ENCODE measurements around the gene SYTL2. TPM values are rescaled to one million over a fixed set of nuclear protein-coding genes. Genes with fewer than 3 reads are reported as not detected.

SYTL2 gene
- total RNA-seq, 1 donor from 2014 or later = 4.7 TPM

- no peak overlapping the region for H3K4me3 Mint-ChIP-seq (ENCODE audit: low read depth)
- DNase-seq (ENCODE audit: low spot score, unreplicated experiment) = no peak
- TF ChIP-seq CTCF (IDR thresholded peaks at IDR 0.05; ENCODE audit: unreplicated experiment) = no peak
- peaks cover 9% of the 10 kb centered on the region for H3K4me1 Mint-ChIP-seq (ENCODE audit: low read depth)
- H3K36me3 Mint-ChIP-seq (ENCODE audit: insufficient read depth) = no peaks in the 10 kb centered on the region
- H3K9me3 Mint-ChIP-seq (ENCODE audit: low read depth) = no peaks in the 10 kb centered on the region
- H3K27ac Mint-ChIP-seq = no peak overlapping the region
- H3K27me3 Mint-ChIP-seq = peaks cover 22% of the 10 kb centered on the region
Observed at GRCh38 chr11:85742348-85742747, 68.6 kb downstream of the SYTL2 start.

- Mint-ChIP-seq H3K36me3 (ENCODE audit: insufficient read depth) (no peaks in the 10 kb centered on the region), H3K9me3 (ENCODE audit: low read depth) (no peaks in the 10 kb centered on the region), H3K27me3 (peaks cover 16% of the 10 kb centered on the region), H3K27ac (no peak overlapping the region), H3K4me1 (ENCODE audit: low read depth) (peaks cover 8% of the 10 kb centered on the region), H3K4me3 (ENCODE audit: low read depth) (no peak overlapping the region)
- no peak for DNase-seq (ENCODE audit: low spot score, unreplicated experiment)
- no peak for TF ChIP-seq CTCF (IDR thresholded peaks at IDR 0.05; ENCODE audit: unreplicated experiment)
Observed at GRCh38 chr11:85740481-85741400, 70.2 kb downstream of the SYTL2 start.

GRCh38 chr11:85737738-85738137 is 73.2 kb downstream of the SYTL2 start:
- peaks cover under 1% of the 10 kb centered on the region for H3K4me1 Mint-ChIP-seq (ENCODE audit: low read depth)
- H3K4me3 Mint-ChIP-seq (ENCODE audit: low read depth) = no peak overlapping the region
- DNase-seq (ENCODE audit: low spot score, unreplicated experiment) = no peak
- no peak overlapping the region for H3K27ac Mint-ChIP-seq
- H3K9me3 Mint-ChIP-seq (ENCODE audit: low read depth) = no peaks in the 10 kb centered on the region
- no peak for TF ChIP-seq CTCF (IDR thresholded peaks at IDR 0.05; ENCODE audit: unreplicated experiment)
- H3K36me3 Mint-ChIP-seq (ENCODE audit: insufficient read depth) = no peaks in the 10 kb centered on the region
- peaks cover 8% of the 10 kb centered on the region for H3K27me3 Mint-ChIP-seq

GRCh38 chr11:85735876-85736460 is 75.0 kb downstream of the SYTL2 start:
- Mint-ChIP-seq H3K27me3 (peaks cover 8% of the 10 kb centered on the region), H3K9me3 (ENCODE audit: low read depth) (no peaks in the 10 kb centered on the region), H3K4me1 (ENCODE audit: low read depth) (no peaks in the 10 kb centered on the region), H3K4me3 (ENCODE audit: low read depth) (no peak overlapping the region), H3K36me3 (ENCODE audit: insufficient read depth) (no peaks in the 10 kb centered on the region), H3K27ac (no peak overlapping the region)
- TF ChIP-seq CTCF (IDR thresholded peaks at IDR 0.05; ENCODE audit: unreplicated experiment) = no peak
- DNase-seq (ENCODE audit: low spot score, unreplicated experiment) = no peak

GRCh38 chr11:85732965-85733364 is 78.0 kb downstream of the SYTL2 start:
- Mint-ChIP-seq H3K4me1 (ENCODE audit: low read depth) (no peaks in the 10 kb centered on the region), H3K4me3 (ENCODE audit: low read depth) (no peak overlapping the region), H3K27ac (no peak overlapping the region), H3K9me3 (ENCODE audit: low read depth) (peaks cover 9% of the 10 kb centered on the region), H3K36me3 (ENCODE audit: insufficient read depth) (peaks cover 2% of the 10 kb centered on the region), H3K27me3 (no peaks in the 10 kb centered on the region)
- no peak for TF ChIP-seq CTCF (IDR thresholded peaks at IDR 0.05; ENCODE audit: unreplicated experiment)
- no peak for DNase-seq (ENCODE audit: low spot score, unreplicated experiment)

Measured in progenitor cell of endocrine pancreas (in vitro differentiated cells).